Amniotic stem cell (primary cell): Measurements from ENCODE around the gene FBXO31.
"Not testable (repeated sequence)": the region's sequence is repeated elsewhere in the genome, so short reads cannot be mapped to it uniquely, and the experiment has no call there.

Experiments used
- DNase-seq: peaks from one replicate; lab custom pipeline; 2025; lab: John Stamatoyannopoulos, UW

FBXO31 gene

GRCh38 chr16:87362828-87363559, 20.6 kb downstream of the FBXO31 start:
- not testable (repeated sequence) for DNase-seq

GRCh38 chr16:87361916-87362619, 21.5 kb downstream of the FBXO31 start:
- no peak for DNase-seq

- DNase-seq, result no peak
Observed at GRCh38 chr16:87360862-87361610, 22.5 kb downstream of the FBXO31 start.

GRCh38 chr16:87359121-87359520, 24.5 kb downstream of the FBXO31 start:
- DNase-seq, result no peak

GRCh38 chr16:87358696-87359095, 24.9 kb downstream of the FBXO31 start:
- DNase-seq, result no peak

- DNase-seq, result no peak
Observed at GRCh38 chr16:87358250-87358649, 25.3 kb downstream of the FBXO31 start.

- no peak for DNase-seq
Observed at GRCh38 chr16:87356491-87356853, 27.1 kb downstream of the FBXO31 start.

- DNase-seq, result no peak
Observed at GRCh38 chr16:87353613-87354012, 30.0 kb downstream of the FBXO31 start.

- DNase-seq, result no peak
Observed at GRCh38 chr16:87352818-87353217, 30.8 kb downstream of the FBXO31 start.

GRCh38 chr16:87351320-87351698, 32.3 kb downstream of the FBXO31 start:
- DNase-seq, result no peak

- no peak for DNase-seq
Observed at GRCh38 chr16:87350681-87351319, 32.8 kb downstream of the FBXO31 start.

GRCh38 chr16:87350031-87350430, 33.5 kb downstream of the FBXO31 start:
- no peak for DNase-seq

- no peak for DNase-seq
Observed at GRCh38 chr16:87348616-87349157, 34.9 kb downstream of the FBXO31 start.

GRCh38 chr16:87347932-87348615, 35.5 kb downstream of the FBXO31 start:
- DNase-seq, result no peak

GRCh38 chr16:87346517-87347060, 37.0 kb downstream of the FBXO31 start:
- DNase-seq, result no peak

GRCh38 chr16:87345726-87346424, 37.7 kb downstream of the FBXO31 start:
- no peak for DNase-seq

- no peak for DNase-seq
Observed at GRCh38 chr16:87344931-87345631, 38.5 kb downstream of the FBXO31 start.

- no peak for DNase-seq
Observed at GRCh38 chr16:87344165-87344930, 39.2 kb downstream of the FBXO31 start.

GRCh38 chr16:87343753-87344050, 39.9 kb downstream of the FBXO31 start:
- no peak for DNase-seq
